Right lobe of liver (tissue), 4 donors: ENCODE measurements around the gene EFNB2.

Experiments
- CTCF ChIP-seq, 4 donors: fragments of 200-600 bp in 3 of 4; fragments of 450-650 bp in 1 of 4; IDR thresholded peaks; one replicate each; pipeline versions ENCODE4 v1.5.1 to v1.8.0; 2016 to 2022; ENCODE audit warnings: antibody characterized with exemption in 4 of 4, mild to moderate bottlenecking in 2 of 4
- POLR2A ChIP-seq: fragments of 450-650 bp; IDR thresholded peaks from one replicate; pipeline ENCODE4 v1.6.1; 2017; ENCODE audit warnings: antibody characterized with exemption, mild to moderate bottlenecking
- donor health status: DM: no; HTN: no; CAD: no.
- donor health status: DM: no; HTN: no; CAD: no.
- donor health status: DM: no; HTN: yes; CAD: no.

- TF ChIP-seq CTCF (IDR thresholded peaks at IDR 0.05): no peak
- TF ChIP-seq POLR2A: no peak
These were observed 31.6 kb downstream of the EFNB2 start for GRCh38 chr13:106503730-106504453.
